ENCODE results near the gene SART1.

The SART1 gene, protein sequence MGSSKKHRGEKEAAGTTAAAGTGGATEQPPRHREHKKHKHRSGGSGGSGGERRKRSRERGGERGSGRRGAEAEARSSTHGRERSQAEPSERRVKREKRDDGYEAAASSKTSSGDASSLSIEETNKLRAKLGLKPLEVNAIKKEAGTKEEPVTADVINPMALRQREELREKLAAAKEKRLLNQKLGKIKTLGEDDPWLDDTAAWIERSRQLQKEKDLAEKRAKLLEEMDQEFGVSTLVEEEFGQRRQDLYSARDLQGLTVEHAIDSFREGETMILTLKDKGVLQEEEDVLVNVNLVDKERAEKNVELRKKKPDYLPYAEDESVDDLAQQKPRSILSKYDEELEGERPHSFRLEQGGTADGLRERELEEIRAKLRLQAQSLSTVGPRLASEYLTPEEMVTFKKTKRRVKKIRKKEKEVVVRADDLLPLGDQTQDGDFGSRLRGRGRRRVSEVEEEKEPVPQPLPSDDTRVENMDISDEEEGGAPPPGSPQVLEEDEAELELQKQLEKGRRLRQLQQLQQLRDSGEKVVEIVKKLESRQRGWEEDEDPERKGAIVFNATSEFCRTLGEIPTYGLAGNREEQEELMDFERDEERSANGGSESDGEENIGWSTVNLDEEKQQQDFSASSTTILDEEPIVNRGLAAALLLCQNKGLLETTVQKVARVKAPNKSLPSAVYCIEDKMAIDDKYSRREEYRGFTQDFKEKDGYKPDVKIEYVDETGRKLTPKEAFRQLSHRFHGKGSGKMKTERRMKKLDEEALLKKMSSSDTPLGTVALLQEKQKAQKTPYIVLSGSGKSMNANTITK

DNA sequence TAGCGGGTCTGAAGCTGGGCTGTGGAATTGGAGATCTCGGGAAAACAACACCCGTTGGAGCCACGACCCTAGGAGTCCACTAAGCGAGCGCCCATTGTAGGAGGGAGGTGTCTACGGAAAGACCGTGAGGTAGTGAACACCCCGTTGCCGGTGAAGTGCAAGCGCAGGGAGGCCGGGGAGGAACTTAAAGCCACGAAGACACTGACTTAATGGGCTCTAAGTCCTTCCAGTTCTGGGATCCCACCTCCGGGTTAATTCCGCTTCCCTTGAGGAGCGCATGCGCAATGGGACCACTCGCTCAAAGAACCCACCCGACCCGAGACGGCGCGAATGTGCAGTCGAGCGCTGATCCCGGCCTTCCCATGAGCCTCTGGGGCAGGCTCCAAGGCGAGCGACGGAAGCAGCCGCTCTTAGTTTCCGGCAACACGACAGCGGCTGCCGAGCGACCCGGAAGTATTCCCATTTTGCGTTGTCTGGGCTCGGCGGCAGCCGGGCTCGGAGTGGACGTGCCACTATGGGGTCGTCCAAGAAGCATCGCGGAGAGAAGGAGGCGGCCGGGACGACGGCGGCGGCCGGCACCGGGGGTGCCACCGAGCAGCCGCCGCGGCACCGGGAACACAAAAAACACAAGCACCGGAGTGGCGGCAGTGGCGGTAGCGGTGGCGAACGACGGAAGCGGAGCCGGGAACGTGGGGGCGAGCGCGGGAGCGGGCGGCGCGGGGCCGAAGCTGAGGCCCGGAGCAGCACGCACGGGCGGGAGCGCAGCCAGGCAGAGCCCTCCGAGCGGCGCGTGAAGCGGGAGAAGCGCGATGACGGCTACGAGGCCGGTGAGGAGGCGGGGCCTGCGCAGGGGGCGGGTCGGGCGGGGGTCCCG is at the start of gene SART1:
SART1 (plus strand) TSS at position 468 of the 874 bp plus-strand sequence; CDS start at position 515, 47 bp downstream.
- peak; percentile 98 for DNase-seq

GRCh38 chr11:65912845-65913244 is 48.7 kb upstream of the SART1 start:
- no peak for DNase-seq

GRCh38 chr11:65915101-65915820 is 46.3 kb upstream of the SART1 start:
- no peak for DNase-seq

DNA sequence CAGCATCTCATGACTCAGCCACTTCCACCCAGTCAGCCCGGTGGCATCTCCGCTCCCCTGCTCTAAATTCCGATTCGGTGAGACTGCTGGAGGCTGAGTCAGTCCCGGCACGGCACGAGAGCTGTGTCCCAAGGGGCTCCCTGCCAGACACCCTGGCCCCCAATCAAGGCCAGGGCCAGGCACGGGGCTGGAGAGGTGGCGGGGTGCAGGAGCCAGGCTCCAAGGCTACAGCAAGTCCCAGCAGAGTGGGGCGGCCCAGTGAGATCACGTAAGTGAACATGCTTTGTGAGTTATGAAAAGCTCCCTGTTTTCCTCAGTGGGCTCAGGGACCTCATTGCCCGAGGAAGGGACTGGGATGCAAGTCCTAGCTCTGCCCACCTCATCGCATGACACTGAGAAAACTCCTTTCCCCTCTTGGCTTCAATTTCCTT is 45.7 kb upstream of the SART1 start:
- peak in 1 of 2 donors; percentile 34 for DNase-seq

DNA sequence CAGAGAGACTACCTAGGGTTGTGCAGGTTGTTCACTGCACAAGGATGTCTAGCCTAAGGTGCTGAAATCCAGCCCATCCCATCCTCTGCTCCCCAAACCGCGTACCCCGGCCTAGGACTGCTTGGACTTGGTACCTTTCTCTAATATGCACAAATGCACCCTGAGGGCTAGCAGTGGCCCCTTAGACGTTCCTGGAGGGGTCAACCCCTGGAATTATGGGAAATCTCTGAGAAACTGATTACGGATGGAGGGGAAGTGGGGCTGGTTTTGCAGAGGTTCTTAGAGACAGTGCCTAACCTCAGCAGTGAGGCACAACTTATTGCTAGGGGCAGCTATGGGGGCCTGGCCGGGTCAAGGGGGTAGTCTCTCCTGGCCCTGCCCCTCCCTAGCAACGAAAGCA is 45.1 kb upstream of the SART1 start:
- no peak for DNase-seq

DNA sequence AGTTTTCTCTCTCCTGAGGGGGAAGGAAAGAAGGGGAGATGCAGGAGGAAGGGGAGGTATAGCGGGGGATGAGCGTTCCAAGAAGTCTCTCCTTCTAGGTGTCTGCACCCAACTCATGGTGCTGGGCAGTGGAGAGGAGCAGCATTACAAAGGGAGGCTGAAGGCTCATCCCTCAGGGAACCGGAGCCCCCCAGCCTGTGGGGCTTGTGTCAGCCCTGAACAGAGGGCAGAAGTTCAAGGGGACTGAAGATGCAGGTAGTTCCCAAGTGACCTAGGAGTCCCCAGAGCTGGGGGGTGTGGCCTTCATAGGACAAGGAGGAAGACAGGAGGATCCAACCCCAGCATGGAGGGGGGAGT is 44.5 kb upstream of the SART1 start:
- DNase-seq, result no peak

- DNase-seq, result no peak
Measured at GRCh38 chr11:65917434-65918210, 43.9 kb upstream of the SART1 start.

DNA sequence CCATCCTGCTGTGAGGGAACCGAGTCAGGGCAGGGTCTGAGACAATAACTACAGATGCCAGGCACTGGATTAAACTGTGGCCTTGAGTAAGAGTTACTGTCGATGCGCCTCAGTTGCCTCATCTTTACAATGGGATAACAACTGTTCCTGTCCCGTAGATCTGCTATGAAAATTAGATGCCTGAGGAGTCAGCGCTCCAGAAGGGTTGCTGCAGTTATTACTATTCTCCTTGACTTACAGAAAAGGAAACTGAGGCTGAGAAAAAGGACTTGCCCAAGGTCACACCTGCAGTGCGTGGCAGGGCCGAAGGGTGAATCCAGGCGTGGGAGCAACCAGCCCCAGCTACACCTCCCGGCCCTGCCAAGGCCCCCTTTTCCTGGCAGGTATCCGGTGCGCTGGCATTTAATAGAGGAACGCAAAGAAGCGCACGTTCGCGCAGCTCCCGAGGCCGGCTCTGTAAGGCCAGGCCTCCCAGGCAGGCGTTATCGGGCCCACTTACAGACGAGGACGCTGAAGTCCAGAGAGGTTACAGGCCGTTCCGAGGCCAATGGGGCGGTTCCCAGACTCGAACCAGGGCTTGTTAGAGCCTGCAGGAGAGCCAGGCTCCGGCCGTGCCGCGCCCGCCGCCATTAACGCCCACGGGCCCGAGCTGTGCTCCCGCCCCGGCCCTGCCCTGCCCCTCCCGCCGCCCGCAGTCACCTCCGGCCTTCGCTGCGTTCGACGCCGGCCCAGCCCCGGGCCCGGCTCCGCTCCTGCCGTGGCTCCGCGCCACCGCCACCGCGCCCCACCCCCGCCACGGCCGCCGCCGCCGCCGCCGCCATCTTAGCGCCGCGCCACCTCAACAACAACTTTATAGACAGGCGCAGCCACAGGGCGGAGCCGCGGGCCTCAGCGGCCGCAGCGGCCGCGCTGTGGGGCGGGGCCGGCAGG is 43.1 kb upstream of the SART1 start, which contains the start of gene C11orf68:
C11orf68 (minus strand) TSS at position 852 of the 930 bp plus-strand sequence; CDS start at position 821, 31 bp downstream.
- DNase-seq, result no peak

DNA sequence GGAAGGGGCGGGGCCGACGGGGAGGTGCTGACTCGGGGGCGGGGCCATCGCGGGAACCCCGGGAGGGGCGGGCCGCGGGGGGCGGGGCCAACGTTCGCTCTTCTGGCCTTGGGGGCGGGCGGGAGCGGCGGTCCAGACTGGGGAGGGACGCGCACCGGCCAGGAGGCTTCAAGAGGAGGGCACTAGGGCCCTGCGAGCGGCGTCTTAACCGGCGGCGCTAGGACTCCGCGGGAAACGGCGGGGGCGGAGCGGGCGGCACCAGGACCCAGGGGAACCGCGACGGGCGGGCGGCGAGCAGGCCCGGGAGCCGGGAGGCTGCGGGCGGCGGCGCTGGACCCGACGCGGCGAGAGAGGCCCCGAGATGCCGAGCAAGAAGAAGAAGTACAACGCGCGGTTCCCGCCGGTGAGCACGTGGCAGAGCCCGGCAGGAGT is 42.4 kb upstream of the SART1 start, which contains the start of gene DRAP1:
DRAP1 (plus strand) TSS at position 286 of the 432 bp plus-strand sequence; CDS start at position 362, 76 bp downstream.
- DNase-seq, result peak; percentile 99

GRCh38 chr11:65919573-65920371 is 41.8 kb upstream of the SART1 start:
- DNase-seq, result peak in 1 of 2 donors; percentile 77

DNA sequence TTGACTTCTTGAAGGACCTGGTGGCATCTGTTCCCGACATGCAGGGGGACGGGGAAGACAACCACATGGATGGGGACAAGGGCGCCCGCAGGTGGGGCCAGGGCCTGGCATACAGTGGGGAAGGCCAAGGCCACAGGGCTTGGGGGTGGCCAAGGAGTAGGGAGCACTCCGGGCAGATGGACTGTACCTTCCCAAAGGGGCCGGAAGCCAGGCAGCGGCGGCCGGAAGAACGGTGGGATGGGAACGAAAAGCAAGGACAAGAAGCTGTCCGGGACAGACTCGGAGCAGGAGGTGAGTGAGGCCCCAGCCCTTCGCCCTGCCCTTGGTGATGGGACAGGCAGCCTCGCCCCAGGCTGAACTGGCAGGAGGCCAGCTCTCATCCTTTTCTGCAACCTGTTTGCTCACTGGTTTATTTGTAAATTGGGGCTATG is 41.1 kb upstream of the SART1 start:
- DNase-seq, result no peak

DNA sequence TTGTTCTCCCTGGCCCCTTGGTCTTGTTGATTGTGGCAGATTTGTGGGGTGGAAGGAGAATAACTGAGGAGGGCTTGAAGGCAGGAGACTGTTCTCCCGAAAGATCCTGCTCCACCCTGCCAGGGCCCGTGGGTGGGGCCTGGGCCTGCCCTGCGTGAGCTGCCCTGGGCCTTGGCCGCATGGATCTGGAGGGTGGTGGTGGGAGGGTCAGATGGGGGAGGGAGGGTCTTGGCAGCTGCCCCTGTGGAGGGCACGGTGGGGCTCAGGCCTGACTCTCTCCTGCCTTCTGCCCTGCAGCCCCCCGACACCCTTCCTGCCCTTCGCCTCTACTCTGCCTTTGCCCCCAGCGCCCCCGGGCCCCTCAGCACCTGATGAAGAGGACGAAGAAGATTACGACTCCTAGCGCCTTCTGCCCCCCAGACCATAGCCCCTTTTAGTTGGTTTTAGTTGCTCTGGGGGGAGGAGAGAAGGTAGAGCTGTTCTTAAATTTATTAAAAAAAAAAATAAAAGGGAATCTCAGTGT is 40.4 kb upstream of the SART1 start:
- no peak for DNase-seq

DNA sequence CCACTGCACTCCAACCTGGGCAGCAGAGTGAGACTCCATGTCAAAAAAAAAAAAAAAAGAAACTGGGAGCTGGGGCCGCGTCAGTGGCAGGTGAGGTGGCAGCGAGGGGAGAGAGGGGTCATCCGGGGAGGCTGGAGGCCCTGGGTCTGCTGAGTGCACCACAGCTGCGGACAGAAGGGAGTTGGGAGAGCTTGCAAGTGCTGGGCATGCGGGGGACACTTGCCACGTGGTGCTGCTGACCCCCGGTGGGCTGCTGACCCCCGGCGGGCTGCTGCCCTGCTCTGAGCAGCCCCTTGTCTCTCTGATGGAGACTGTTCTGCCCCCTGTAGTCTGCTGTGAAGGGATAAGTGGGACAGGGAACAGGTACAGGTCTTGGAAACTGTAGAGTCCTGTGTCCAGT is 39.7 kb upstream of the SART1 start:
- DNase-seq, result no peak

DNA sequence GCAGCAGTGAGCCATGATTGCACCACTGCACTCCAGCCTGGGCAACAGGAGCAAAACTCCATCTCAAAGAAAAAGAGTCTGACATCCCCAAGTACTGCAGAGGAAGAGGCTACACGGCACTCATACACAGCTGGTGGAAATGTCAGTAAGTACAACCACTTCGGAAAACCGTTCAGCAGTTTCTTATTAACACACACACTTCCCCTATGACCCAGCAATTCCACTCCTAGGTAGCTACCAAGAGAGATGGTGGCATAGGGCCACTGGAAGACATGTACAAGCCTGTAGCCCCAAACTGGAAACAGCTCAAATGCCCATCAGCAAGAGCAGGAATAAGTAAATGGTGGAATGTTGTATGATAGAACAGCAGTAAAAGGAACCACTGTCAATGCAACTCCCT is 39.0 kb upstream of the SART1 start:
- DNase-seq, result no peak

- no peak for DNase-seq
Measured at GRCh38 chr11:65925397-65925796, 36.1 kb upstream of the SART1 start.

DNA sequence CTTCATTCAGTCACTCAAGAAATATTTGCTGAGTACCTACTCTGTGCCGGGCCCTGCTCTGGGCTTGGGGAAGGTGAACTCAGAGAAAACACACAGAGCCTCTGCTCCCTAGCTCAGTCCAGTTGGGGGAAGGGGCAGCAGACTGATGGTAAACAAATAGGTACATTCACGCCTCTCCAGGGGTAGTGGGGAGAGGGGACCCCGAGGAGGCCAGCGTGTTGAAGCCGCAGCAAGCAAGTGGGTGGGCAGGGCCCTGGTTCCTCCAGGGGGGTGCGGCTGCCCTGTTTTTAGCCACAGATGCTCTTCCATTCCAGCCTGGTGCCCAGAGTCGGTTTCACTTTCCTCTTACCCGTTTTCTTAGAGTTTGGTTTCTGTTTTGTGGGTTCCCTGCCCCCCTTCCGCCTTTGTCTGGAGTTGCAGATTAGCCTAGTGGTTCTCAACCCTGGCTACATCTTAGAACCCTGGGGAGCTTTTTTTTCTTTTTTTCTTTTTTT is 33.6 kb upstream of the SART1 start:
- peak; percentile 92 to 94 for DNase-seq

DNA sequence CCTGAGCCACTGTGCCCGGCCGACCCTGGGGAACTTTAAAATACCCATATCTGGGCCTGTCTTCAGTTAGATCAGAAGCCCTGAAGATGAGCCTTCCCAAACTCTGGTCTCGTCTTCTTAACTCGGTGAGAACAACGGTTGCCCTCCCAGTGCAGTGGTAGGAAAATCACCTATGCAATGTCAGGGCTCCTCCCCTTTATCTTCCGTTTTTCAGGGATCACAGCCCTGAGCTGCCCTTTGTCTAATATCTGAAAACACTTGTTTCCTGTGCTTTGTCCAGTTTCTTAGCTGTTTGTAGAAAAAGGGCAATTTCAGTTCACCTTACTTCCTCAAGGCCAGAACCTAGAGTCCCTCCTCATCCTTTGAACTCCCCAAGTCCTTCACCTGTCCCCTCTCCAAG is 32.9 kb upstream of the SART1 start:
- DNase-seq, result peak in 1 of 2 donors; percentile 28

GRCh38 chr11:65931773-65932557 is 29.6 kb upstream of the SART1 start:
- no peak for DNase-seq

Data from CD4-positive, alpha-beta T cell treated with Interferon alpha-2 for 1 hour (primary cell).